AML-193 (cell line): ENCODE results near the gene IRF6.

Experiments
- DNase-seq, 2 experiments: peaks; one replicate each; lab custom pipeline; 2025; lab: John Stamatoyannopoulos, UW

IRF6 gene

GRCh38 chr1:209805875-209806760, at the start of gene IRF6:
IRF6 (minus strand) TSS chr1:209806142; CDS start chr1:209801413, 4,729 bp downstream.
- no peak for DNase-seq

- DNase-seq, result no peak
Observed at GRCh38 chr1:209855623-209856022, 49.7 kb upstream of the IRF6 start.

GRCh38 chr1:209855006-209855405, 49.1 kb upstream of the IRF6 start:
- no peak for DNase-seq

GRCh38 chr1:209854196-209854595, 48.3 kb upstream of the IRF6 start:
- DNase-seq, result no peak

- no peak for DNase-seq
Observed at GRCh38 chr1:209853676-209854075, 47.7 kb upstream of the IRF6 start.

GRCh38 chr1:209850342-209850979, 44.5 kb upstream of the IRF6 start:
- DNase-seq, result no peak

GRCh38 chr1:209849388-209849787, 43.4 kb upstream of the IRF6 start:
- no peak for DNase-seq

- no peak for DNase-seq
Observed at GRCh38 chr1:209845408-209845725, 39.4 kb upstream of the IRF6 start.

- DNase-seq, result no peak
Observed at GRCh38 chr1:209844695-209845407, 38.9 kb upstream of the IRF6 start.

GRCh38 chr1:209840611-209841010, 34.7 kb upstream of the IRF6 start:
- DNase-seq, result no peak

- no peak for DNase-seq
Observed at GRCh38 chr1:209839875-209840546, 34.1 kb upstream of the IRF6 start.

- no peak for DNase-seq
Observed at GRCh38 chr1:209838537-209838936, 32.6 kb upstream of the IRF6 start.

- DNase-seq, result no peak
Observed at GRCh38 chr1:209837671-209838070, 31.7 kb upstream of the IRF6 start.

- DNase-seq, result no peak
Observed at GRCh38 chr1:209835782-209836298, 29.9 kb upstream of the IRF6 start.

- no peak for DNase-seq
Observed at GRCh38 chr1:209831615-209832014, 25.7 kb upstream of the IRF6 start.

- DNase-seq, result no peak
Observed at GRCh38 chr1:209830722-209831121, 24.8 kb upstream of the IRF6 start.

GRCh38 chr1:209829716-209830115, 23.8 kb upstream of the IRF6 start:
- no peak for DNase-seq

GRCh38 chr1:209827384-209828262, 21.7 kb upstream of the IRF6 start, which contains the start of gene UTP25:
UTP25 (plus strand) TSS chr1:209827972; CDS start chr1:209828064, 92 bp downstream.
- peak; percentile 95 to 96 for DNase-seq

GRCh38 chr1:209825591-209826434, 19.9 kb upstream of the IRF6 start:
- no peak for DNase-seq
